ENCODE measurements around the gene AFTPH.
A peak's percentile ranks its signal among the peaks of the same experiment; 100 is the strongest.

The AFTPH gene

GRCh38 chr2:64610316-64610855 is 86.3 kb downstream of the AFTPH start:
- no peak for ATAC-seq (ENCODE audit: low read depth)
- Mint-ChIP-seq H3K27ac (peak overlapping the region; percentile 16), H3K4me1 (peaks cover 18% of the 10 kb centered on the region), H3K27me3 (no peaks in the 10 kb centered on the region), H3K4me3 (peak overlapping the region; percentile 54), H3K36me3 (no peaks in the 10 kb centered on the region), H3K9me3 (no peaks in the 10 kb centered on the region)
- no peak for DNase-seq (ENCODE audit: low spot score in 2 of 2)

GRCh38 chr2:64612575-64613195 is 88.6 kb downstream of the AFTPH start:
- no peak overlapping the region for H3K4me3 Mint-ChIP-seq
- H3K36me3 Mint-ChIP-seq: no peaks in the 10 kb centered on the region
- ATAC-seq (ENCODE audit: low read depth) (no peak), DNase-seq (ENCODE audit: low spot score in 2 of 2) (no peak)
- peaks cover 13% of the 10 kb centered on the region for H3K4me1 Mint-ChIP-seq
- H3K9me3 Mint-ChIP-seq: no peaks in the 10 kb centered on the region
- no peak overlapping the region for H3K27ac Mint-ChIP-seq
- no peaks in the 10 kb centered on the region for H3K27me3 Mint-ChIP-seq

GRCh38 chr2:64613276-64613675 is 89.1 kb downstream of the AFTPH start:
- no peak overlapping the region for H3K4me3 Mint-ChIP-seq
- no peak overlapping the region for H3K27ac Mint-ChIP-seq
- H3K4me1 Mint-ChIP-seq: peaks cover 14% of the 10 kb centered on the region
- ATAC-seq (ENCODE audit: low read depth) (no peak), DNase-seq (ENCODE audit: low spot score in 2 of 2) (no peak)
- H3K27me3 Mint-ChIP-seq: no peaks in the 10 kb centered on the region
- H3K9me3 Mint-ChIP-seq: no peaks in the 10 kb centered on the region
- no peaks in the 10 kb centered on the region for H3K36me3 Mint-ChIP-seq

GRCh38 chr2:64615192-64615763 is 91.2 kb downstream of the AFTPH start:
- DNase-seq (ENCODE audit: low spot score in 2 of 2) (no peak), ATAC-seq (ENCODE audit: low read depth) (no peak)
- Mint-ChIP-seq H3K9me3 (no peaks in the 10 kb centered on the region), H3K36me3 (no peaks in the 10 kb centered on the region), H3K4me3 (no peak overlapping the region), H3K27me3 (no peaks in the 10 kb centered on the region), H3K4me1 (peaks cover 11% of the 10 kb centered on the region), H3K27ac (no peak overlapping the region)

- DNase-seq (ENCODE audit: low spot score in 2 of 2) (no peak), ATAC-seq (ENCODE audit: low read depth) (no peak)
- H3K27me3 Mint-ChIP-seq: no peaks in the 10 kb centered on the region
- H3K4me1 Mint-ChIP-seq: peaks cover 11% of the 10 kb centered on the region
- no peaks in the 10 kb centered on the region for H3K36me3 Mint-ChIP-seq
- no peaks in the 10 kb centered on the region for H3K9me3 Mint-ChIP-seq
- no peak overlapping the region for H3K4me3 Mint-ChIP-seq
- H3K27ac Mint-ChIP-seq: no peak overlapping the region
Measured at GRCh38 chr2:64615844-64616536, 91.9 kb downstream of the AFTPH start.

GRCh38 chr2:64617631-64618151 is 93.6 kb downstream of the AFTPH start:
- DNase-seq (ENCODE audit: low spot score in 2 of 2) (no peak), ATAC-seq (ENCODE audit: low read depth) (peak; percentile 12)
- Mint-ChIP-seq H3K4me1 (peaks cover 11% of the 10 kb centered on the region), H3K4me3 (no peak overlapping the region), H3K27ac (peak overlapping the region; percentile 75), H3K36me3 (no peaks in the 10 kb centered on the region), H3K9me3 (no peaks in the 10 kb centered on the region), H3K27me3 (no peaks in the 10 kb centered on the region)

- ATAC-seq (ENCODE audit: low read depth) (no peak), DNase-seq (ENCODE audit: low spot score in 2 of 2) (no peak)
- H3K9me3 Mint-ChIP-seq: no peaks in the 10 kb centered on the region
- no peaks in the 10 kb centered on the region for H3K36me3 Mint-ChIP-seq
- no peak overlapping the region for H3K4me3 Mint-ChIP-seq
- H3K27ac Mint-ChIP-seq: no peak overlapping the region
- H3K4me1 Mint-ChIP-seq: peaks cover 14% of the 10 kb centered on the region
- H3K27me3 Mint-ChIP-seq: no peaks in the 10 kb centered on the region
Measured at GRCh38 chr2:64620661-64621060, 96.5 kb downstream of the AFTPH start.

- ATAC-seq (ENCODE audit: low read depth): no peak
- no peaks in the 10 kb centered on the region for H3K36me3 Mint-ChIP-seq
- H3K4me1 Mint-ChIP-seq: peaks cover 21% of the 10 kb centered on the region
- H3K27me3 Mint-ChIP-seq: no peaks in the 10 kb centered on the region
- no peak overlapping the region for H3K4me3 Mint-ChIP-seq
- H3K9me3 Mint-ChIP-seq: no peaks in the 10 kb centered on the region
- DNase-seq (ENCODE audit: low spot score in 2 of 2): no peak
- no peak overlapping the region for H3K27ac Mint-ChIP-seq
Measured at GRCh38 chr2:64622443-64623241, 98.5 kb downstream of the AFTPH start.

GRCh38 chr2:64623242-64623850 is 99.2 kb downstream of the AFTPH start:
- no peak for DNase-seq (ENCODE audit: low spot score in 2 of 2)
- Mint-ChIP-seq H3K9me3 (no peaks in the 10 kb centered on the region), H3K27ac (no peak overlapping the region), H3K4me3 (no peak overlapping the region), H3K27me3 (no peaks in the 10 kb centered on the region), H3K36me3 (no peaks in the 10 kb centered on the region), H3K4me1 (peaks cover 15% of the 10 kb centered on the region)
- ATAC-seq (ENCODE audit: low read depth): no peak

GRCh38 chr2:64624108-64624610 is 100.0 kb downstream of the AFTPH start:
- ATAC-seq (ENCODE audit: low read depth) (no peak), DNase-seq (ENCODE audit: low spot score in 2 of 2) (no peak)
- no peak overlapping the region for H3K4me3 Mint-ChIP-seq
- no peaks in the 10 kb centered on the region for H3K9me3 Mint-ChIP-seq
- peaks cover 18% of the 10 kb centered on the region for H3K4me1 Mint-ChIP-seq
- no peak overlapping the region for H3K27ac Mint-ChIP-seq
- no peaks in the 10 kb centered on the region for H3K36me3 Mint-ChIP-seq
- H3K27me3 Mint-ChIP-seq: no peaks in the 10 kb centered on the region

- no peak for DNase-seq (ENCODE audit: low spot score in 2 of 2)
- peak overlapping the region; percentile 49 for H3K27ac Mint-ChIP-seq
- peaks cover 18% of the 10 kb centered on the region for H3K4me1 Mint-ChIP-seq
- no peak overlapping the region for H3K4me3 Mint-ChIP-seq
- ATAC-seq (ENCODE audit: low read depth): no peak
- no peaks in the 10 kb centered on the region for H3K36me3 Mint-ChIP-seq
- H3K27me3 Mint-ChIP-seq: no peaks in the 10 kb centered on the region
- H3K9me3 Mint-ChIP-seq: no peaks in the 10 kb centered on the region
Measured at GRCh38 chr2:64624862-64625261, 100.7 kb downstream of the AFTPH start.

- Mint-ChIP-seq H3K27ac (peak overlapping the region; percentile 49), H3K4me3 (no peak overlapping the region), H3K27me3 (no peaks in the 10 kb centered on the region), H3K4me1 (peaks cover 19% of the 10 kb centered on the region), H3K36me3 (peaks cover 2% of the 10 kb centered on the region), H3K9me3 (no peaks in the 10 kb centered on the region)
- ATAC-seq (ENCODE audit: low read depth) (peak; percentile 62), DNase-seq (ENCODE audit: low spot score in 2 of 2) (no peak)
Measured at GRCh38 chr2:64625299-64626145, 101.4 kb downstream of the AFTPH start.
